ENCODE data around the gene C17orf113.
A peak's percentile ranks its signal among the peaks of the same experiment; 100 is the strongest.

C17orf113 gene

GRCh38 chr17:42067371-42068091 is 17.1 kb upstream of the C17orf113 start:
- TF ChIP-seq, protein P1, sequence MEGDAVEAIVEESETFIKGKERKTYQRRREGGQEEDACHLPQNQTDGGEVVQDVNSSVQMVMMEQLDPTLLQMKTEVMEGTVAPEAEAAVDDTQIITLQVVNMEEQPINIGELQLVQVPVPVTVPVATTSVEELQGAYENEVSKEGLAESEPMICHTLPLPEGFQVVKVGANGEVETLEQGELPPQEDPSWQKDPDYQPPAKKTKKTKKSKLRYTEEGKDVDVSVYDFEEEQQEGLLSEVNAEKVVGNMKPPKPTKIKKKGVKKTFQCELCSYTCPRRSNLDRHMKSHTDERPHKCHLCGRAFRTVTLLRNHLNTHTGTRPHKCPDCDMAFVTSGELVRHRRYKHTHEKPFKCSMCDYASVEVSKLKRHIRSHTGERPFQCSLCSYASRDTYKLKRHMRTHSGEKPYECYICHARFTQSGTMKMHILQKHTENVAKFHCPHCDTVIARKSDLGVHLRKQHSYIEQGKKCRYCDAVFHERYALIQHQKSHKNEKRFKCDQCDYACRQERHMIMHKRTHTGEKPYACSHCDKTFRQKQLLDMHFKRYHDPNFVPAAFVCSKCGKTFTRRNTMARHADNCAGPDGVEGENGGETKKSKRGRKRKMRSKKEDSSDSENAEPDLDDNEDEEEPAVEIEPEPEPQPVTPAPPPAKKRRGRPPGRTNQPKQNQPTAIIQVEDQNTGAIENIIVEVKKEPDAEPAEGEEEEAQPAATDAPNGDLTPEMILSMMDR (IDR thresholded peaks at IDR 0.05; ENCODE audit: insufficient read depth, low read length, poor library complexity, severe bottlenecking), result peak; percentile 92
- Histone ChIP-seq H3K27me3 (replicated peaks; ENCODE audit: control insufficient read depth, insufficient read depth, low read length) (peaks cover 2% of the 10 kb centered on the region; the same call in 1 of the 2 replicates), H3K4me3 (replicated peaks; ENCODE audit: low read depth, low read length) (no peak overlapping the region), H3K36me3 (ENCODE audit: control insufficient read depth, insufficient read depth, low read length) (no peaks in the 10 kb centered on the region)
- peak; percentile 47 for DNase-seq (ENCODE audit: extremely low read depth, insufficient read length)

- DNase-seq (ENCODE audit: extremely low read depth, insufficient read length), result no peak
Observed at GRCh38 chr17:42065201-42065600, 14.8 kb upstream of the C17orf113 start.

GRCh38 chr17:42062681-42063080 is 12.3 kb upstream of the C17orf113 start:
- Histone ChIP-seq H3K36me3 (ENCODE audit: control insufficient read depth, insufficient read depth, low read length) (no peaks in the 10 kb centered on the region), H3K4me3 (replicated peaks; ENCODE audit: low read depth, low read length) (no peak overlapping the region), H3K27me3 (replicated peaks; ENCODE audit: control insufficient read depth, insufficient read depth, low read length) (no peaks in the 10 kb centered on the region)
- DNase-seq (ENCODE audit: extremely low read depth, insufficient read length), result no peak
- TF ChIP-seq, protein P1 (IDR thresholded peaks at IDR 0.05; ENCODE audit: insufficient read depth, low read length, poor library complexity, severe bottlenecking), result no peak

More at GRCh38 chr17:42065201-42065600, 14.8 kb upstream of the C17orf113 start:
- no peak overlapping the region for H3K4me3 ChIP-seq (replicated peaks; ENCODE audit: low read depth, low read length)
- no peaks in the 10 kb centered on the region for H3K36me3 ChIP-seq (ENCODE audit: control insufficient read depth, insufficient read depth, low read length)
- no peaks in the 10 kb centered on the region; the same call in 1 of the 2 replicates for H3K27me3 ChIP-seq (replicated peaks; ENCODE audit: control insufficient read depth, insufficient read depth, low read length)
- TF ChIP-seq, protein P1 (IDR thresholded peaks at IDR 0.05; ENCODE audit: insufficient read depth, low read length, poor library complexity, severe bottlenecking), result no peak

GRCh38 chr17:42061646-42062487 is 11.5 kb upstream of the C17orf113 start:
- TF ChIP-seq, protein P1 (IDR thresholded peaks at IDR 0.05; ENCODE audit: insufficient read depth, low read length, poor library complexity, severe bottlenecking), result no peak
- Histone ChIP-seq H3K36me3 (ENCODE audit: control insufficient read depth, insufficient read depth, low read length) (no peaks in the 10 kb centered on the region), H3K27me3 (replicated peaks; ENCODE audit: control insufficient read depth, insufficient read depth, low read length) (no peaks in the 10 kb centered on the region), H3K4me3 (replicated peaks; ENCODE audit: low read depth, low read length) (no peak overlapping the region)
- DNase-seq (ENCODE audit: extremely low read depth, insufficient read length), result no peak

GRCh38 chr17:42060231-42060630 is 9.8 kb upstream of the C17orf113 start:
- Histone ChIP-seq H3K4me3 (replicated peaks; ENCODE audit: low read depth, low read length) (no peak overlapping the region), H3K27me3 (replicated peaks; ENCODE audit: control insufficient read depth, insufficient read depth, low read length) (no peaks in the 10 kb centered on the region), H3K36me3 (ENCODE audit: control insufficient read depth, insufficient read depth, low read length) (no peaks in the 10 kb centered on the region)
- TF ChIP-seq, protein P1 (IDR thresholded peaks at IDR 0.05; ENCODE audit: insufficient read depth, low read length, poor library complexity, severe bottlenecking), result no peak
- no peak for DNase-seq (ENCODE audit: extremely low read depth, insufficient read length)

Measured in GM06990 (cell line).